MG63 (cell line): ENCODE measurements around the gene PHKG1. TPM values are rescaled to one million over a fixed set of nuclear protein-coding genes. Genes with fewer than 3 reads are reported as not detected.
"Not testable (repeated sequence)": the region's sequence is repeated elsewhere in the genome, so short reads cannot be mapped to it uniquely, and the experiment has no call there.

Experiments used
- DNase-seq: peaks from one replicate; pipeline ENCODE4 v3.0.0-alpha.2; 2020
- H3K27me3 ChIP-seq: fragments of 250-450 bp; sonication (Bioruptor Pico); 2 replicates; pipeline ENCODE4 v1.5.1; 2020; ENCODE audit warnings: mild to moderate bottlenecking, moderate library complexity
- H3K36me3 ChIP-seq: fragments of 250-450 bp; sonication (Bioruptor Pico); 2 replicates; pipeline ENCODE4 v1.5.1; 2020; ENCODE audit warnings: mild to moderate bottlenecking, moderate library complexity
- H3K4me3 ChIP-seq: fragments of 250-450 bp; sonication (Bioruptor Pico); 2 replicates; pipeline ENCODE4 v1.5.1; 2020; ENCODE audit warnings: mild to moderate bottlenecking, moderate library complexity
- H3K9me3 ChIP-seq: fragments of 250-450 bp; sonication (Bioruptor Pico); 2 replicates; pipeline ENCODE4 v1.5.1; 2020; ENCODE audit warnings: mild to moderate bottlenecking, moderate library complexity
- total RNA-seq: library from RNA; depleted of rRNA; stranded (reverse); fragments of >200 nt; shearing (Covaris generic); gene quantifications from 2 replicates; pipeline ENCODE4 v1.2.3, GENCODE V29; 2014; ENCODE audit warnings: low replicate concordance

Gene PHKG1
- total RNA-seq, 1 experiment from 2014 or later = 5.5 TPM

- no peaks in the 10 kb centered on the region for H3K9me3 ChIP-seq
- peaks cover 70% of the 10 kb centered on the region for H3K36me3 ChIP-seq
- no peaks in the 10 kb centered on the region for H3K27me3 ChIP-seq
- no peak overlapping the region for H3K4me3 ChIP-seq
- no peak for DNase-seq
Measured at GRCh38 chr7:56053993-56054392, 38.8 kb downstream of the PHKG1 start.

GRCh38 chr7:56053379-56053778, 39.4 kb downstream of the PHKG1 start:
- H3K4me3 ChIP-seq = peak overlapping the region; percentile 82

GRCh38 chr7:56051339-56052191, 41.2 kb downstream of the PHKG1 start, which contains the start of the genes CCT6A and PSPH:
CCT6A (plus strand) TSS chr7:56051765; CDS start chr7:56051849, 84 bp downstream.
PSPH (minus strand) TSS chr7:56051444; CDS start chr7:56021212, 30,232 bp downstream.
- Histone ChIP-seq H3K4me3 (peak within 1 kb of the TSS; percentile 82), H3K36me3 (peaks cover 47% of the 10 kb centered on the region), H3K27me3 (no peaks in the 10 kb centered on the region), H3K9me3 (no peaks in the 10 kb centered on the region)
- DNase-seq = peak; percentile 98

More at GRCh38 chr7:56053379-56053778, 39.4 kb downstream of the PHKG1 start:
- Histone ChIP-seq H3K9me3 (no peaks in the 10 kb centered on the region), H3K27me3 (no peaks in the 10 kb centered on the region), H3K36me3 (peaks cover 64% of the 10 kb centered on the region)
- no peak for DNase-seq

- no peaks in the 10 kb centered on the region for H3K9me3 ChIP-seq
- peaks cover 42% of the 10 kb centered on the region for H3K36me3 ChIP-seq
- H3K27me3 ChIP-seq = no peaks in the 10 kb centered on the region
- no peak for DNase-seq
- H3K4me3 ChIP-seq = peak overlapping the region; percentile 82
Measured at GRCh38 chr7:56051053-56051338, 41.8 kb downstream of the PHKG1 start.

- peaks cover 20% of the 10 kb centered on the region for H3K36me3 ChIP-seq
- H3K4me3 ChIP-seq, DNase-seq: not testable (repeated sequence)
Measured at GRCh38 chr7:56048763-56049162, 44.0 kb downstream of the PHKG1 start.

GRCh38 chr7:56048245-56048644, 44.5 kb downstream of the PHKG1 start:
- Histone ChIP-seq H3K27me3 (no peaks in the 10 kb centered on the region), H3K36me3 (peaks cover 15% of the 10 kb centered on the region), H3K4me3 (no peak overlapping the region), H3K9me3 (no peaks in the 10 kb centered on the region)
- DNase-seq = no peak

More at GRCh38 chr7:56048763-56049162, 44.0 kb downstream of the PHKG1 start:
- H3K9me3 ChIP-seq, H3K27me3 ChIP-seq: not testable (repeated sequence)

GRCh38 chr7:56047446-56048116, 45.2 kb downstream of the PHKG1 start:
- H3K36me3 ChIP-seq, DNase-seq, H3K9me3 ChIP-seq, H3K4me3 ChIP-seq, H3K27me3 ChIP-seq: not testable (repeated sequence)

- no peaks in the 10 kb centered on the region for H3K27me3 ChIP-seq
- no peak overlapping the region for H3K4me3 ChIP-seq
- H3K36me3 ChIP-seq = peaks cover 4% of the 10 kb centered on the region
- H3K9me3 ChIP-seq = no peaks in the 10 kb centered on the region
- peak; percentile 56 for DNase-seq
Measured at GRCh38 chr7:56046721-56047445, 45.9 kb downstream of the PHKG1 start.

- not testable (repeated sequence) for H3K9me3 ChIP-seq, H3K4me3 ChIP-seq, H3K36me3 ChIP-seq, DNase-seq, H3K27me3 ChIP-seq
Measured at GRCh38 chr7:56045758-56046157, 47.0 kb downstream of the PHKG1 start.

GRCh38 chr7:56040730-56041129, 52.0 kb downstream of the PHKG1 start:
- Histone ChIP-seq H3K4me3 (no peak overlapping the region), H3K27me3 (no peaks in the 10 kb centered on the region), H3K36me3 (no peaks in the 10 kb centered on the region), H3K9me3 (no peaks in the 10 kb centered on the region)
- DNase-seq = no peak

- H3K4me3 ChIP-seq = peak overlapping the region; percentile 57
- DNase-seq = peak; percentile 58
Measured at GRCh38 chr7:56033671-56034432, 58.9 kb downstream of the PHKG1 start.

GRCh38 chr7:56032578-56032977, 60.2 kb downstream of the PHKG1 start:
- not testable (repeated sequence) for H3K9me3 ChIP-seq, H3K27me3 ChIP-seq, H3K4me3 ChIP-seq, DNase-seq
- peaks cover 20% of the 10 kb centered on the region for H3K36me3 ChIP-seq

More at GRCh38 chr7:56033671-56034432, 58.9 kb downstream of the PHKG1 start:
- Histone ChIP-seq H3K36me3 (peaks cover 13% of the 10 kb centered on the region), H3K27me3 (no peaks in the 10 kb centered on the region), H3K9me3 (no peaks in the 10 kb centered on the region)

- not testable (repeated sequence) for DNase-seq, H3K4me3 ChIP-seq
- H3K36me3 ChIP-seq = peaks cover 20% of the 10 kb centered on the region
Measured at GRCh38 chr7:56031556-56031955, 61.2 kb downstream of the PHKG1 start.

GRCh38 chr7:56030340-56030739, 62.4 kb downstream of the PHKG1 start:
- no peak for DNase-seq
- Histone ChIP-seq H3K9me3 (no peaks in the 10 kb centered on the region), H3K36me3 (peaks cover 24% of the 10 kb centered on the region), H3K4me3 (no peak overlapping the region), H3K27me3 (no peaks in the 10 kb centered on the region)

More at GRCh38 chr7:56031556-56031955, 61.2 kb downstream of the PHKG1 start:
- not testable (repeated sequence) for H3K9me3 ChIP-seq, H3K27me3 ChIP-seq
